Stimulated activated CD4-positive, alpha-beta T cell treated with anti-CD3 and anti-CD28 coated beads, Interleukin-1b, Interleukin-23, amount 100 ng/mL, for 48 hours (primary cell): ENCODE data around the gene CHMP2A.
A peak's percentile ranks its signal among the peaks of the same experiment; 100 is the strongest.

Source experiments
- DNase-seq: peaks from one replicate; pipeline ENCODE4 v3.0.0-alpha.2; 2020

The CHMP2A gene

GRCh38 chr19:58569943-58570670 is 15.2 kb upstream of the CHMP2A start:
- DNase-seq: no peak

DNA sequence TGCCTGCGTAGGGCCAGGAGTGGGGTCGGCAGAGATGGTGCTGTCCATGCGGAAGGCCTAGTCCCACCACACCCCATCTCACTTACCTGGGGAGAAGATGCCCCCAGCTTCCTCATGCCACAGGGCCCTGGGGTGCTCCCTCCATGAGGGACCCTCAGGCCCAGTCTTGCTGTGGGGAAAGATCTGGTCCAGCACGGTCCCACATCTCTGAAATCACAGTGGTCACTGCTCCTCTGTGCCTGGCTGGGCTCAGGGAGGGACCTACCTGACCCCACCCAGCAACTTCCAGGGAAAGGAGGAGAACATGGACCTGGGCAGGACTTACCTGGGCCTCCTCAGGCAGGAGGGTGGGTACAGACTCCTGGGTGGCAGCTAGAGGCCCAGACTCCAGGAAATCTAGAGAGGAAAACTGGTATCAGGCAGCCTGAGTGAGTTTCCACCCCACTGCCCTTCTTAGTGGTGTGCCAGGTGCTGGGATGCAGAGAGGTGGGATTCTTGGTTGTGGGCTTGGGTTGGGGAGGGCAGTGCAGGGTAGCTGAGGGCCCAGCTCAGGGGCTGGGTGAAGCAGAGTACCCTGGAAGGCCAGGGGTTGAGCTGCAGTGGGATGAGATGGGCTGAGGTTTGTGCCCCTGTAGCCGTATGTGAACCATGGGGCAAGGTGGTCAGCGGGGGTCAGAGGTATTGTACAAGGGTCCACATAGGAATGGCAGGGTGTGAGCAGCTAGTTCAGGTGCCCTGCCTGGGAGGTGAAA is 14.5 kb upstream of the CHMP2A start:
- DNase-seq: no peak

DNA sequence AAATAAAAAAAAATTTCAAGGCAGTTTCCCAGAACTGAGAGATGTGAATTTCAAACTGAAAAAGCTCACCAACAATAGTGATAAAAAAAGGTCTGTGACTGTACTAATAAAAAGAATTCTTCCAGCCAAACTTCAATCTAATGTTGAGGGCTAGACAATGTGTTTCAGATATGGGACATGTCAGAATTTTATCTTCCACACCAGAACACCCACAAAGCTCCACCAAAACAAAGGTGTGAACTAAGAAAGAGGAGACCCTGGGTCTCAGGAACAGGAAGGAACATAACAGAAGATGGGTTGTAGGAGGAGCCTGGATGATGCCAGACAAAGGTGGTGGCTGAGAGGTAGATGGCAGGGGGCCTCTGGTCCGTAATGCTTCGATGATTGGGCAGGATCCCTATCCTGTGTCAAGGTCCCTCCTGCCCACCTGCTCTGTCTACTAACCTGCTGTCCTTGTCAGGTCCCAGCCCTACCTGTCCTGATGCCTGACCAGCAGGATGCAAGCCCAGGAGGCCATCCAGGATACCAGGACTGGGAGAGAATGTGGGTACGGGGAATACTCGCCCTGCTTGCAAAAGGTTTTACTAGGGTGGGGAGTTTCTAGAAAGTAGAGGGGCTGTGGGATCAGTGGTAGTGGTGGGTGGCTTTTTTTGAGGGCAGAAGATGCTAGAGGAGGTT is 13.7 kb upstream of the CHMP2A start:
- no peak for DNase-seq

- DNase-seq: no peak
These were observed 12.1 kb upstream of the CHMP2A start for GRCh38 chr19:58566989-58567388.

GRCh38 chr19:58563823-58564222 is 8.9 kb upstream of the CHMP2A start:
- DNase-seq: no peak

- no peak for DNase-seq
These were observed 8.2 kb upstream of the CHMP2A start for GRCh38 chr19:58563034-58563573.

- DNase-seq: no peak
These were observed 7.5 kb upstream of the CHMP2A start for GRCh38 chr19:58562122-58563033.

GRCh38 chr19:58561373-58562121 is 6.6 kb upstream of the CHMP2A start:
- DNase-seq: no peak

GRCh38 chr19:58560921-58561320 is 6.0 kb upstream of the CHMP2A start:
- DNase-seq: no peak

- DNase-seq: no peak
These were observed 5.3 kb upstream of the CHMP2A start for GRCh38 chr19:58560007-58560887.

DNA sequence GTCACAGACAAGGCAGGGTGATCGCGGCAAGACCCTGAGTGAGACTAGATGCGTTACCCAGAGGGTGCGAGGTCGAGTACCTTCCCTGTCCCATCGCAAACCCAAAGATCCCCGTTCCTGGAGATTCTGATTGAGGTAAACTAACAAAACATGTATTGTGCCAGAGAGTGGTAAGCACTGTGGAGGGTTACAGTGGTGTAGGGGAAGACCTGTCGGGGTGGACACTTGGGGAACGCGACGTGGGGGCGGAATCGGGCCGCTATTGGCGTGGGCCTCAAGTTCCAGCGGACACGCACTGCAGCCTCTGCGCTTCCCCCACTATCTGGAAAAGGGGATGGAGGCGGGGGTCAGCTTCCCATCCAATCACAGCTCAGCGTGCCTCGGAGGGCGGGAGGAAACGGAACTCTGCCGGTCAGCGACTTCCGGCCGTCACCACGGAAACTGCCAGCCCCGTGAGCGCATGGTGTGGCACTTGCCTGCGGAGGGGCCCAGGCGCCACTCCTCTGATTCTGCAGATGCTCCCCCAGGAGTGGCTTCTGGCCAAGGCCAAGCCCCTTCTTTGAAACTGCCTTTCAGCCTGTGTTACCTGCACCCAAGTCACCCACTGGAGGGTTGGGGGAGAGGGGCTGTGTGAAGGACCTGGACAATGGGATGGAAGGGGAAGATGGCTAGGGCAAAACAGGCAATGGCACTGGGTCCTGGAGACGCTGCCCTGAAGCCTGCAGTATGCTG is 4.5 kb upstream of the CHMP2A start:
- peak; percentile 84 for DNase-seq

- DNase-seq: peak; percentile 100
These were observed 3.8 kb upstream of the CHMP2A start for GRCh38 chr19:58558623-58559274.

DNA sequence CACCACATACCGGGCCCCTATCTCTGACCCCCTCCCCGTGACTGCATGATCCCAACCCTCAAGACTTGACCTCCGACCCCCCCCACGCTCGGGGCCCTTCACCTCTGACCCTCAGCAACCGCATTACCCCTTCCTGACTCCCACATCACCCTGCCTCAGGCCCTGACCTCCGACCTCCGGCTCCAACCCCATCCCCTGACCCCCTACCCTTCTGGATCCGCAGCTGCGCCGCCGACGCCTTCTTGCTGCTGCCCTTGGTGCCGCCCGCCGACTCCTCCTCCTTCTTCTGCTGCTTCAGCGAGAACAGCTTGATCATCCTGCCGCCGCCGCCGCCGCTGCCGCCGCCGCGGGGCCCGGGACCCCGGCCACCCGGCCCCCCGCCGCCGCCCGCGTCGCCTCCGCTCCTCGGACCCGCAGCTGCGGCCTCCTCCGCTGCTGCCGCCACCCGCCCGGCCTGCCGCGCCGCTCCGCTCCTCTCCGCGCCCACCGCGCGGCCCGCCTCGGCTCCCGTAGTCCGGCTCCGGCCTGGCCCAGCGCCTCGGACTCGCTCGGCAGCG is 3.2 kb upstream of the CHMP2A start, which contains the start of gene UBE2M:
UBE2M (minus strand) TSS at position 546 of the 557 bp plus-strand sequence; CDS start at position 316, 230 bp downstream.
- peak; percentile 67 for DNase-seq

- DNase-seq: no peak
These were observed 2.5 kb upstream of the CHMP2A start for GRCh38 chr19:58557221-58558065.

GRCh38 chr19:58556622-58557220 is 1.8 kb upstream of the CHMP2A start:
- no peak for DNase-seq

DNA sequence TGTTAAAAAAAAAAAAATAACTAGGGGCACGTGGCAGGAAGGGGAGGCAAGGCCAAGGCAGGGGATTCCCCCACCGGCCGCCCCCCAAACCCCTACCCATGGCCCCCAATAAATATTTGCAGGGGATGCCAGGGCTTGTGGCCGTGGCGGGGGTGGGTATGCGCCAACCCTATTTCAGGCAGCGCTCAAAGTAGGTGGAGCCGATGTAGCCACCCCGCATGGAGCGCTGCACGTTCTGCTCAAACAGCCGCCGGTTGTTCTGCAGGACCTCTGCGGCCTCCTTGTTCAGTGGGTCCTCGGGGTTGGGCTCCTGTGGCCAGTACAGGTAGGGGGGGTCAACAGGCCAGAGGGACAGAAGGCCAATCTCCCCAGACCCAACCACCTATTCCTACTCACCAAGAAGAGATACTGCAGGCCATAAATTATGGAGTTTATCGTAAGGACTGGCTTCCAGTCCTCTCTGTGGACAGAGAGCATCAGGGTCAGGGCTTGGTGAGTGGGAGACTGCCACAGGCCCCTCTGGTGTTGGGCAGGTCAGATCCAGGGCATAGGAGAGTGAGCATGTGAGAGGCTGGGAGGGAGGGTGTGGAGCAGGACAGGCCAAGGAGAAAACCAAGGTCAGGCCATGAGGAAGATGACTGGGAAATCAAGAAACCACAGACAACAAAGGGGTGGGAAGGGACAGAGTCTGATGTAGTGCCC is 1.2 kb upstream of the CHMP2A start:
- DNase-seq: no peak

DNA sequence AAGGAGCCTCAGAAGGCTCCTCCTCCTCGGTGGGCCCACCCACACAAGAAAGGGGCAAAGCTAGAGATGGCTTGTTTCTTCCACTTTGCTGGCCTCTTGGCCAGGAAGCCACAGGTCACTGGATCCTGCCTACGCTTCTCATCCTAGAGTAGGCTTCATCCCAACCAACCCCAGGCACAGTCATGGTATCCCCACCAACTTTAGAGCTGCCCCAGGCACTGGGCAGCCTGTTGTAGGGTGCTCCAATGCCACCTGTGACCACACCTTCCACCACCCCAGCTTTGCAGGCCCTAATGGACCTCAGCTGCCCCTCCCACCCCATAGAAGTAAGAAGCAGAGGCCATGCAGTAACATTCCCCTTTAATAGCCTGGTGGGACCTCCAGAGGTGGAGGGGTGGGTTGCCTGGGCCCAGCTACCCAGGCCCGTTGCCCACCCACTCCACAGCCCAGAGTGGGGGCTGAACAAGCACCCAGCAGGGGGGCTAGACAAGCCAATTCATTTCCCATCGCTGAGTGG is 522 bp upstream of the CHMP2A start:
- DNase-seq: no peak
